GOT3 (cell line): Measurements from ENCODE around the gene ERBIN.
"Not testable (repeated sequence)": the region's sequence is repeated elsewhere in the genome, so short reads cannot be mapped to it uniquely, and the experiment has no call there.

Experiments
- DNase-seq: peaks from one replicate; lab custom pipeline; 2025; ENCODE audit warnings: mixed read lengths; lab: John Stamatoyannopoulos, UW

ERBIN gene

DNA sequence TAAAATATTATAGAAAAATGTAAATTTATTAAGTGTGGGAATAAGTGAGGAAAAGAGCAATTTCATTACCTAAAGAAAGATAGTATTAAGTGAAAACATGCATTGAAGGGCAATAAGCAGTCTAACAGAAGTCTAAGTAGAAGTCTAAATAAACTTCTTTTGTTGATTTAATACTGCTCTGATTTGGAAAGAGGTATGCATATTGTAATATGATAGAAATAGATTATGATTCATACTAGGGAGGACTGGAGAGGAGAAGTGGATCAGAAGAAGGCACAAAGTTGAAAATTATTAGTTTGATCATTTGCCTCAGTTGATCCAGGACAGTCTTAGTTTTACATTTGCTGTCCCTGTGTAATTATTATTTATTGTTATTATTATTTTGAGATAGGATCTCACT is 6.6 kb upstream of the ERBIN start:
- DNase-seq: no peak

DNA sequence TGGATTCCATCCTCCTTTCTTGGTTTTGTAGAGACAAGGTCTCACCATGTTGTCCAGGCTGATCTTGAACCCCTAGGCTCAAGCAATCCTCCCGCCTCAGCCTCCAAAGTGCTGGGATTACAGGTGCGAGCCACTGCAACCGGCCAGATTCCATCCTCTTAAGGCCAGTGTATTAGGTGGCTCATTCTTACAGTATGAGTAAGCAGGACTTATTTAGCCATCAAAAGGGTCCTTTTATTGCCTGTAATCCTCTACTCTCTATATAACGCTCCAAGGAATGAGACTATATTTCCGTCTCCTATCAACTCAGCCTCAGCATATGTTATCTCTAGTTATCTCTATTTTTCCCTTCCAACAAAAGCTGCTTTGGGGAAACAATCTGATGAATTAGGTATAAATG is 3.0 kb upstream of the ERBIN start:
- no peak for DNase-seq

DNA sequence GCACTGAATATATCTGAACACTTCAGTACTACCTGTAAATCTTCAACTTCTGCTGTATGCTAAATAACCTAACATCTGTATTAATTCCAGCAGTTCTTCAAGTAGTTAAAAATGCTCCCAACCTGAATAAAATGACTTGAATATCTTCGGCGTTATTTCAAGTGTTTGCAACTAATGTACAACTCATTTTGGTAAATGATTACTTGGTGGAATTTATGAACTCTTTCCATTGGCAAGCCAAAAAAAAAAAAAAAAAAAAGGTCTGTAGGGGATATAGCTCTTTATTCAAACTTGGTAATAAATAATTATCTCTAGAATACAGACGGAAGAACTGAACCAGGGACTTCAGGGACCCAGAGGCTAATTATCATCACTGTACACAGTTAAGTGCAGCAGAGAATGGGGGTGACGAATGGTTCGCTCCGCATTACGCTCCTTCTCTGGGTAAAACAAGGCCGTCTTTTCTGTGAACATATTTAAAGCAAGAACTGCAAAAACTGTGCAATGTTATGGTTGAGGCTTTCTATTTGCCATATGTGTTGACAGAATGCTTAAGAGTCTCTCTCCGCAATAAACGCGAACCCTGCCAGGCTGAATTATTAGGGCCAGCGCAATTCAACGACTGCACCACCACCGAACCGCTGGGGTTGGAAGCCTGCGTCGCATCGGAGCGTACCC is 1.9 kb upstream of the ERBIN start:
- DNase-seq: no peak

DNA sequence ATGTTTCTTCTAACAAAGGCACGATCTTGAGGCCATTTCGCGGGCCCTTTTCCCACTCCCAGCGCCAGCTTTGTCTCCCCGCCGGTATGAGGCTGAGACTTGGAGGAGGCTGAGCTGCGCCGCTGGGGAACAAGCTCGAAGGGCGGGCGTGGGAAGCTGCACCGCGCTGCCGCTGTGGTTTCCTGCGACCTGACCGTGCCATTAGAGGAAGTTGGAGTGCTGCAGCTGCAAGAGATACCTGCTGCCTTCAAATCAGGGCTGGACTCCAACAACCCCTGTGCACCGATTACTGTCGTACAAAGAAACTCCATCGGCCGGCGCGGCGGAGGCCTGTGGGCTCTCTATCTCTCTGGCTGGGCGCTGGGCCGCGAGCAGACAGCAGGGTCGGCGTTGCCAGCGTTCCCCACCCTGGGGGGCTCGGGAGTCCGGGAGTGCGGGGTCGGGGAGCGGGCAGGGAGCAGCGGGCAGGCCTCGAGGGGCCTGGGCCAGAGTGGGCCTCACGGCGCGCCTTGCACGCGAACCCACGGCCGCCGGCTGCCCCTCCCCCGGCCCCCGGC is 1.3 kb upstream of the ERBIN start:
- peak; percentile 30 for DNase-seq

DNA sequence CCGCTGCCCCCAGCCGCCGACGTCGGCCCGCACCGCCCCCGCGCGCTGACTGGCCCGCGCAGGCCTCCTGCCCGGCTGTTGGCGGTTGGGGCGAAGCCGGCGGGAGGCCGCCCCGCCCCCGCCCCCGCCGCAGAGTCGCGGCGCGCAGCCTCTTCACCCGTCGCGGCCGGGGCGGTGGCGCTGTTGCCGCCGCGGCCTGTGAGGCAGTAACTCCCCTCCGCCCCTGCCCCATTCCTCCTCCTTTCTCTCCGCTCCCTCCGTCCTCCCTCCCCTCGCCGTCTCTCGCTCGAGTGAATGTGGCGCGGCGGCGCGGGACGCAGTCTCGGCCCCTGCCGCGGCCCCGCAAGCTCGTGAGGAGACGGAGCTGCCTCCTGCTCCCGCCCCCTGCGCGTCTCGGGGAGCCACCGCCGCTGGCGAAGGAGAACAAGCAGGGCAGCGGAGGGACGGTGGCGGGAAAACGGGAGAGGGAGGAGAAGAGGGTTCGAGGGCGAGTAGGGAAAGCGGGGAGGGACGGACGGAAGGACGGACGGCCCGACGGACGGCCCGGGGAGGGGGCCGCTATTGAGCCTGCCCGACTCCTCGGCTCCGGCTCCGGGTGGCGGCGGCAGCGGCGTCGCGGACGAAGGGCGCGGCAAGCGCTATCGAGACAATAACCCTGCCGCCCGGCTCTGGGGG is 637 bp upstream of the ERBIN start:
- peak; percentile 58 for DNase-seq

DNA sequence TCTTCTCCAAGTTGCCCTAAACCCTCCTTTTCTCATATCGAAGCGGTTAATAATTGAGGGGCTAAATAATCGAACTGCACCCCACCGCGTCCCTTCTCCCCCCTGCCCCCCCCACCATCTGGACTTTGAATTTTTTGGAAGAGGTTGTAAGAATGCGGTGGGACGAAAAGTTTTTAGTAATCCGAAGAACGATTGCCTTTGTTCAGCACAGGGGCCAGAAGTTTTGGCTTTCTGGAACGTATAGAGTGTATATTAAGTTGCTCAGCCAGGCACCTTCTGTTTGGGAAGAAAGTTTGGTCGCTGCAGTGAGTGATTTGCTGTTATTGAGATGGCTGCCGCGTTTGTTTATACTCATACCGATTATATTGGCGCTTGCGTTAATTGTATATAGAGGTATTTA is 518 bp downstream of the ERBIN start:
- DNase-seq: no peak

DNA sequence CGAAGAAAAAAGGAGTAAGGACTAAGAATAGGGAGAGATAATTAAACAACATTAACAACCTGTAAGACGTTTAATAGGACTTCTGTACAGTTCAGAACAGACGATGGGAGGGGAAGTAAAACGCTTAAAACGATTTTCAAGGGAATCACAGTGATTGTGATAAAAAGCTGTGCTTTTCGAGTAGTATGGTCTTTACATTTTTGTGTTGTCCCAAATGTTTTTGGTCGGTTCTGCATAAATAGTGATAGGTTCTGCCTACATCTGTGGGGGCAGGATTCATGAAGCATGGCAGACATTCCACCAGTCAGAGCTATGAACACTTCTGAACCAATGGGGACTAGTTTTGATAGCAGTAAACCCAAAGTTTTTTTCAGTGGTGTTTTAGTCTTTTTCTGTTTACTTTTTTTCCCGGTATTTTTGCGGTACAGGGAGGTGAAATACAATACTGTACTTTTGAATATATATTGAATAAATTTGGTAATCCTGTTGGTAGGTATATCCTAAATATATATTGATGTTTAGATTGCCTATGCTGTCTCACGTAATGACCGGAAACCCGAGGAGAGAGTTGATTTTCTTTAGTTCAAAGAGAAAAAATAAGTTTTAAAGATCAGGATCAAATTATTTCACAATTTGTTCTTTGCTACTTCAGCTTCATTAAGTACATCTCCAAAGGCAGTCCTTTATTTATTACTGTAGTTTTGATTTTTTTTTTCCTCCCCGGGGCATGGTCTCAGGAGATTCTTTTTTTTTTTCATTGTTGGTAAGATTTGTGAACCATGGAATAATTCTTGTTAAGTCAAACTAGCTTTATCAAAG is 1.3 kb downstream of the ERBIN start:
- no peak for DNase-seq

DNA sequence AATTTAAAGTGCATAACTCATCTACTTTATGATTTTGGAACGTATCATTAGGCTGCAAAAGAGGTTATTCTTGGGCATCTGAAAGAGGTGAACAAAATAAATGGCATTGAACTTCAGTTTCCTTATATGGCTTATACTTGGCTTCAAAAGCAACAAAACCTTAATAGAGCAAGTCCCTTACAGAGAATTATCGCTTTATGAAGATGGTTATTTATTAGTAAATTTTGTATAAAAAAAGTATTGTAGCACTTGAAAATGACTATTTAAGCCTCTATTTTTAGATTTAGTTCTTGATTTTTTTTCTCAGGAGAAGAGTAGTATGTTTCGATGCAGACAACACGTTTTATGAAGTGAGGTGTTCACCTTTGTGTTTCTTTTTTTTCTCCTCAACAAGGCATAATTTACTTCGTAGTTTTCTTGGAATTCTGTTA is 2.0 kb downstream of the ERBIN start:
- DNase-seq: no peak

DNA sequence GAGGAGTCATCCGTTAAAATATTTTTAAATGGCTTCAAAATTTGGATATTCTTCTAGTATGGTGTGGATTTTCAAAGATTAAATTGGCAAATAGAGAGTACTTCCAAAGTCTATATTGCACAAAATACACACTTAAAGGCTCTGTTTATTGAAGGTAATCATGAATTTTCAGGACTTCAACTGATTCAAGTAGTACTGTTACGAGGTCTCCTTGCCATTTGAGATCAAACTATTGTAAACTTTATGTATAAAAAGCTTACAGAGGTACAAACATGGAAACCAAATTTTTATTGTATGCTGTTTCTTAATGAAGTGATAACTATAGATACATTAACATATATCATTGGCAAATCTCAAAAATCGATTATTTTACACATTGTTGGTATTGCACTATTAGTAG is 2.5 kb downstream of the ERBIN start:
- no peak for DNase-seq

DNA sequence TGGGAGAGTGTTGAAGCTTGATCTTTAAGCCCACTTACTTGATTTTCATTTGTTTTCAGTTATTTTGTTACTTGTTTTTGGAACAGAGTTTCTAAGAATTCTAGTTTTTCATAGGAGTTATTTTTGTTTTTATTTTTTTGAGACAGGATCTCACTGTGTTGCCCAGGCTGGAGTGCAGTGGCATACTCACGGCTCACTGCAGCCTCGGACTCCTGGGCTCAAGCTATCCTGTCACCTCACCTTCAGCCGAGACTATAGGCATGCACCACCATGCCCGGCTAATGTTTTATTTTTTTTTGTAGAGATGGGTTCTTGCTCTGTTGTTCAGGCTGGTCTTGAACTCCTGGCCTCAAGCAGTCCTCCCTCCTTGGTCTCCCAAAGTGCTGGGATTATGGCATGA is 6.3 kb downstream of the ERBIN start:
- DNase-seq: no peak

DNA sequence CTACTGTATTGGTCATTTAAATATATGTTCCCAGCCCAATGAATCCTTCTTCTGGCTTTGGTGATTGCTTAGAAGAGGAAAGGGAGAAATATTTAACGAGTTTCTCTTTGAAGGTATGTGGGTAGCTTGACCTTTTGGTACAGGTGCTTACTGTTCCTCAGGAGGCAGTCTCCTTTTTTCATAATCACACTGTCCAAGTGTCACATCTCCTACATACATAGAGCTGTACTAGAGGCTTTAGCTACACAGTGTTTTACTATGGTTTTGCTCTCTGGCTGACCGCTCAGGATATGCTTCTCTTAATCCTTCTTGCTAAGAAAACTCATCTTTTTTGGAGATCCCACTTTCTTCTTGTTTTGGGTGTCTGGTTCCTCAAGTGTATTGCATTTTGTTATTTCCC is 6.9 kb downstream of the ERBIN start:
- DNase-seq: no peak

DNA sequence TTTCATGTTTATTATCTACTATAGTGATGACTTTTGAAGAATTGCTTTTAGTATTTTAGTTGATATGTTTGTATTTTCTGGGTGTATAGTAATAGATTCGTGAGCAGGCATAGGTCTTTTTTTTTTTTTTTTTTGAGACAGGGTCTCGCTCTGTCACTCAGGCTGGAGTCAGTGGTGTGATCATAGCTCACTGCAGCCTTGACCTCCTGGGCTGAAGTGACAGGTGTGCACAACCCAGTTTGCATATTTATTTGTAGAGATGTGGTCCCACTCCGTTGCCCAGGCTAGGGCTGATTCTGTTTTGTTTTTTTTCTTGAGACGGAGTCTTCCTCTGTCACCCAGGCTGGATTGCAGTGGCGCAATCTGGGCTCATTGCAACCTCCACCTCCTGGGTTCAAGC is 11.9 kb downstream of the ERBIN start:
- DNase-seq: no peak

DNA sequence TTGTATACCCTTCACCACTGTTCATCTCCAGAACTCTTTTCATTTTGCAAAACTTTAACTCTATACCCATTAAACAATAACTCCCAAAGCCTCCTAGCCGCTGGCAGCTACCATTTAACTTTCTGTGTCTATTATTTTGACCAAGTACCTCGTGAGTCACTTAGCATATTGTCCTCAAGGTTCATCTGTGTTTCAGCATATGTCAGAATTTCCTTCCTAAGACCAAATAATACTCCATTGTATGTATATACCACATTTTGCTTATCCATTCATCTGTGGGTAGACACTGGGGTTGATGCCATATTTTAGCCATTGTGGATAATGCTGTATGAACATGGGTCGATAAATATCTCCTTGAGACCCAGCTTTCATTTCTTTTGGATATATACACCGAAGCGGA is 17.4 kb downstream of the ERBIN start:
- DNase-seq: no peak

DNA sequence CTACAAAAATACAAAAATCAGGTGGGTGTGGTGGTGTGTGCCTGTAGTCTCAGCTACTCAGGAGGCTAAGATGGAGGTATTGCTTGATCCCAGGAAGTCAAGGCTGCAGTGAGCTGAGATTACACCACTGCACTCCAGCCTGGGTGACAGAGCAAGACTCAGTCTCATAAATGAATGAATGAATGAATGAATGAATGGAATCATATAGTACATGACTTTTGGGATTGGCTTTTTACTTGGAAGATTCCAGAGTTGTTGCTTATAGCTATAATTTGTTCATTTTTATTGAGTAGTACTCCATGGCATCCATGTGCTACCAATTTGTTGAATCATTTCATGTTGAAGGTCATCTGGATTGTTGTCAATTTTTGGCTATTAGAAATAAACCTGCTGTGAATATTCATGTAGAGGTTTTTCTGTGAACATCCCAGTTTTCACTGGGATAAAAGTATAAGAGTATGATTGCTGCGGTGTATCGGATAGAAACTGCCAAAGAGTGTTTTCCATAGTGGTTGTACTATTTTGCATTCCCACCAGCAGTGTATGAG is 19.9 kb downstream of the ERBIN start:
- no peak for DNase-seq

DNA sequence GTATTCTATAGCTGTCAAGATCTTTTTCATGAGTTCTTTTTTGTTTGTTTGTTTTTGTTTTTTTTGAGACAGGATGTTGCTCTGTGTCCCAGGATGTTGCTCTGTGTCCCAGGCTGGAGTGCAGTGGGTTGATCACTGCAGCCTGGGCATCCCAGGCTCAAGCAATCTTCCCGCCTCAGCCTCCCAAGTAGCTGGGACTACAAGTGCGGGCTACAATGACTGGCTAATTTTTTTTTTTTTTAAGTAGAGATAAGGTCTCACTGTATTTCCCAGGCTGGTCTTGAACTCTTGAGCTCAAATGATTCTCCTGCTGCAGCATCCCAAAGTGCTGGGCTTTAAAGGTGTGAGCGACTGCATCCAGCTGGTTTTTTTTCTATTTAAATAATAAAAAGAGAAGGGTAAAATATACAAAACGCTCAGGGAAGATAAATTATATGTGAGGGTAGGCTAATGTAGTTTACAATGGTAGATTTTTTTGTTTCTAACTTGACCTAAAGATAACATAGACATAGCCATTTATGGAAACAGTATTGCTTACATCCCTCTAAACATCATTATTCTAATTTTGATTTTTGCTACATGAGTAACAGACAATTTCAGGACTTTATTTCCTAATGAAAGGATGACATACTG is 21.9 kb downstream of the ERBIN start:
- no peak for DNase-seq

DNA sequence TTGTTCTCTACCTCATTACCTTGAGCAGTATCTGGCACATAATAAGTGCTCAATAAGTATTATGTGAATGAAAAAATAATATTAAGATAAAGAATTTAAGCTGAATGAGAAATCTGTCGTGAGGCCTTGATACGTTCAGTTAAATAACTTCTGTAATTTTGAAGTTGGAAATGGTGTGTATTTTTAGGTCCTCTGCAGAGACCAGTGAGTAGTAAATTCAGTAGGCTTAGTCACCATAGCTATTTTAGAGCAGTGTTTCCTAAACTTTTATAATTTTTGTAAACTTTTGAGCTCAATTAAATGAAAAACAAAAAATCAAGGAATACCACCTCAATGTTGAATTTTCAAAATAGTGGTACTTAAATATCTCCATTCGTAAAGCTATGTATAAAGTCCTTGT is 25.0 kb downstream of the ERBIN start:
- DNase-seq: no peak

DNA sequence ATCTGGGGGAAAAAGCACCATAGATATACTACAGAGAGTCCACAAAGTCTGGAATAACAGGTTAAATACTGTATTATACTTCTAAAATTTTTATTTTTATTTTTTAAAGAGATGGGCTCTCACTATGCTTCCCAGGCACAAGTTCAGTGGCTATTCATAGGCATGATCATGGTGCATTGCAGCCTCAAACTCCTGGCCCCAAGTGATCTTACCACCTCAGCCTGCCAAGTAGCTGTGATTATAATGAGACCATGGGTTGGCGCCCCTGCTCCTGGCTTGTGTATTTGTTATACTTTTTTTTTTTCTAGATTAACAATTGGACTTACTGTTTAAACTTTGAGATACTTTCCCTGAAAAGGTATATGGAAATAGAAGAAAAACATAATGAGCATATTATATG is 25.9 kb downstream of the ERBIN start:
- no peak for DNase-seq

DNA sequence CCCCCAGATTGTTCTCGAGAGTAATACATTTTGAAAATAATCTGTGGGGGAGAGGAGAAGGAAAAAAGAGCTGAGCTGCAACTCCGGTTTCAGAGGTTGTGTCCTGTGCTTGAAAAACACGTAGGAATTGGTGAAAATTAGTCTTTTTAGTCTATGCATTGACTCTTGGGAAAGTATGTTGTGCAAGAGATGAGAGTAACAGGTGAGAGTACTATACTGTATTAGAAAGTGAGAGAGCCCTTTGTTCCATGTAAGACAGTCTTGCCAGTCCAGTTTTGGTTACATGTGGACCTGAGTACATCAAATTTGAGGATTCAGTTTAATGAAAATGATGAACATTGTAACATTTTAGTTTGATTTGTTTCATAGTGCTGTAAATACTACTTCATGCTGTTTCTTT is 27.8 kb downstream of the ERBIN start:
- DNase-seq: no peak

DNA sequence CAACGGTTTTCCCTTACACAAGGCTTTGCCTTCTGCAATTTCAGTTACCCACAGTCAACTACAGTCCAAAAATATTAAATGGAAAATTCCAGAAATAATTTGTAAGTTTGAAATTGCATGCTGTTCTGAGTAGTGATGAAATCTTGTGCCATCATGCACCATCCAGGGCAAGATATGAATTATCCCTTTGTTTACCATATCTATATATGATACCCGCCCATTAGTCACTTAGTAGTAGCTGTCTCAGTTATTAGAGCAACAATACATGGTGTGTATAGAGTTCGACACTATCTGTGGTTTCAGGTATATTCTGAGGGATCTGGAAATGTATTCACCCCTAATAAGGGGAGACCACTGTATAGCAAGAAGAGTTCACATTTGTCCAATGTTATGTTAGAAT is 29.4 kb downstream of the ERBIN start:
- no peak for DNase-seq

DNA sequence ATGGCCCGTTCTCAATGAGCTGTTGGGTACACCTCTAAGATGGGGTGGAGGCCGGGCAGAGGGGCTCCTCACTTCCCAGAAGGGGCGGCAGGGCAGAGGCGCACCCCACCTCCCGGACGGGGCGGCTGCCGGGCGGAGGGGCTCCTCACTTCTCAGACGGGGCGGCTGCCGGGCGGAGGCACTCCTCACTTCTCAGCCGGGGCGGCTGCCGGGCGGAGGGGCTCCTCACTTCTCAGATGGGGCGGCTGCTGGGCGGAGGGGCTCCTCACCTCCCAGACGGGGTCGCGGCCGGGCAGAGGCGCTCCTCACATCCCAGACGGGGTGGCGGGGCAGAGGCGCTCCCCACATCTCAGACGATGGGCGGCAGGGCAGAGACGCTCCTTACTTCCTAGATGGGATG is 31.3 kb downstream of the ERBIN start:
- DNase-seq: not testable (repeated sequence)

DNA sequence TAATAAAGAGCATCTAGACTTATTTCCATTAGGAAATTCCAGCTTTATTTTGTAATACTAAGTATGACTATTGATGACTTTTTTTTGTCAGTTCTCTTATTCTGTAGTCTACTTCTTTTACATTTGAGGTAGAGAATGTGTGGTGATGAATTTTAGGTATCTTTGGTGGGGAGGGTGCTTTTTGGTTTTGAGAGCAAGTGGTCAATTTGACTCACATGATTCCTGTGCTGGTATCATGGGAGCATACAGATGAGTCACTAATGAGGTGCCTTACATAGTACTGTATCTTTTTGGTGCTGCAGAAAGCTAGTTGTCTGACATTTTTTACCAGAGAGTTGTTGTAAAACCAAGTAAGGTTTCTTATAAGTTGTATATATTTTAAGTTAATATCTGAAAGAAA is 35.3 kb downstream of the ERBIN start:
- no peak for DNase-seq
